ENCODE results near the gene PLEKHM3. TPM values are rescaled to one million over a fixed set of nuclear protein-coding genes. Genes with fewer than 3 reads are reported as not detected.
A peak's percentile ranks its signal among the peaks of the same experiment; 100 is the strongest.

PLEKHM3 gene
- total RNA-seq, 1 experiment from 2014 or later = 8.4 TPM

DNA sequence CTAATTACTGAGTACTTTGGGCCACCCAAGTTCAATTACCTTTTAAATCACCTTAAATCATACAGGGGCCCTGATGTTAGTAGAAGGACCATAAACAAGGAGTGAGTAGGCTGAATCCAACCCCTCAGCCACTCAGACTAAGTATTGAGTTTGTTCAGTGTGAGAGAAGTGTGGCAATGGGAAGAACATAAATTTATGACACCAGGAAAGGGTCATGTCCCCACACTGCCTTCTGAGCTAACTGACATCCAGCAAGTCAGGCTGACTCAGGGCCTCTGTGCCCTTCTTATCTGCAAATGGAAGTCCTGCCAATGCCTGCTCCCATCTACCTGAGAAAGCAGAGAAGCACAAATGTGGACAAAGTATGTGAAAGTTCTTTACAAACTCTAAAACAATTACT, 12.9 kb downstream of the PLEKHM3 start:
- Histone ChIP-seq H3K4me2 (peak overlapping the region; percentile 69), H3K79me2 (ENCODE audit: low read depth) (peaks cover 18% of the 10 kb centered on the region), H3K9me3 (ENCODE audit: insufficient read depth, low read depth) (no peaks in the 10 kb centered on the region), H3K9me2 (ENCODE audit: insufficient read depth) (no peaks in the 10 kb centered on the region), H3K36me3 (ENCODE audit: low read depth) (no peaks in the 10 kb centered on the region), H3K4me3 (no peak overlapping the region), H3K27me3 (ENCODE audit: insufficient read depth, low read depth) (no peaks in the 10 kb centered on the region), H3K27ac (peak overlapping the region; percentile 83), H3K4me1 (replicated peaks; ENCODE audit: insufficient read depth) (peaks cover 45% of the 10 kb centered on the region), H2AFZ (no peak overlapping the region), H4K20me1 (ENCODE audit: insufficient read depth) (no peaks in the 10 kb centered on the region), H3F3A (ENCODE audit: insufficient read depth, low read depth) (peaks cover 29% of the 10 kb centered on the region)
- DNase-seq = peak in 1 of 2 experiments; percentile 60
- ChIA-PET POLR2A (ENCODE audit: unreplicated experiment) (no interaction called here), CTCF (no interaction called here)
- intact Hi-C loops (cut with micrococcal nuclease; ENCODE audit: unreplicated experiment) = loop anchor here (5.0 kb wide), 1 partner anchor 245 kb away; the partner anchor contains the start of gene IDH1
- BruUV-seq (replicated peaks) = no TSS peak
- no peak for TF ChIP-seq EZH2 (IDR thresholded peaks at IDR 0.05; ENCODE audit: low read depth)
- TF ChIP-seq, protein P1, sequence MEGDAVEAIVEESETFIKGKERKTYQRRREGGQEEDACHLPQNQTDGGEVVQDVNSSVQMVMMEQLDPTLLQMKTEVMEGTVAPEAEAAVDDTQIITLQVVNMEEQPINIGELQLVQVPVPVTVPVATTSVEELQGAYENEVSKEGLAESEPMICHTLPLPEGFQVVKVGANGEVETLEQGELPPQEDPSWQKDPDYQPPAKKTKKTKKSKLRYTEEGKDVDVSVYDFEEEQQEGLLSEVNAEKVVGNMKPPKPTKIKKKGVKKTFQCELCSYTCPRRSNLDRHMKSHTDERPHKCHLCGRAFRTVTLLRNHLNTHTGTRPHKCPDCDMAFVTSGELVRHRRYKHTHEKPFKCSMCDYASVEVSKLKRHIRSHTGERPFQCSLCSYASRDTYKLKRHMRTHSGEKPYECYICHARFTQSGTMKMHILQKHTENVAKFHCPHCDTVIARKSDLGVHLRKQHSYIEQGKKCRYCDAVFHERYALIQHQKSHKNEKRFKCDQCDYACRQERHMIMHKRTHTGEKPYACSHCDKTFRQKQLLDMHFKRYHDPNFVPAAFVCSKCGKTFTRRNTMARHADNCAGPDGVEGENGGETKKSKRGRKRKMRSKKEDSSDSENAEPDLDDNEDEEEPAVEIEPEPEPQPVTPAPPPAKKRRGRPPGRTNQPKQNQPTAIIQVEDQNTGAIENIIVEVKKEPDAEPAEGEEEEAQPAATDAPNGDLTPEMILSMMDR (conservative IDR thresholded peaks at IDR 0.05) = no peak

DNA sequence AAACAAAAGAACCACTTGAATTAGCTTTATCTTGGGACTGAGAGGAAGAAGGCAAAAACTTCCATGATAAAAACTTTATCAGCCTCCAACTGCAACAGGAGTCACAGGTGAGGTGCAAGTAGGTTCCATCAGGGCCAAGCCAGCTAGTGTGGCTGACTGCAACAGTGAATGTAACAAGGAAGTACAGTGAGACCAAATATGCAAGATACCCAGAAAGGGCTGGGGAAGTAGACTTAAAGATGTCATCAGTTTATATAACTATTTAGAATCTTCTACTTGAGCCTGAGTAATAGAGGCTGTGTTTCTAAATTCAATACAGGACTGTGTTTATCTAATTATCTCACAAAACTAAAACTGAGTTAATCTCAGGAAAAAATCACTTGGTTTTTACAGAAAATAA, 14.8 kb downstream of the PLEKHM3 start:
- no peak overlapping the region for H3K4me3 ChIP-seq
- no peak overlapping the region for H3K27ac ChIP-seq
- H3K79me2 ChIP-seq (ENCODE audit: low read depth) = peaks cover 18% of the 10 kb centered on the region
- peaks cover 29% of the 10 kb centered on the region for H3F3A ChIP-seq (ENCODE audit: insufficient read depth, low read depth)
- no TSS peak for BruUV-seq (replicated peaks)
- intact Hi-C loops (cut with micrococcal nuclease; ENCODE audit: unreplicated experiment) = loop anchor here (5.0 kb wide), 1 partner anchor 247 kb away; the partner anchor contains the start of gene IDH1
- DNase-seq = no peak
- H3K4me1 ChIP-seq (replicated peaks; ENCODE audit: insufficient read depth) = peaks cover 37% of the 10 kb centered on the region
- no peaks in the 10 kb centered on the region for H3K9me2 ChIP-seq (ENCODE audit: insufficient read depth)
- no peaks in the 10 kb centered on the region for H3K36me3 ChIP-seq (ENCODE audit: low read depth)
- no peak overlapping the region for H3K4me2 ChIP-seq
- H4K20me1 ChIP-seq (ENCODE audit: insufficient read depth) = no peaks in the 10 kb centered on the region
- no peak overlapping the region for H2AFZ ChIP-seq
- H3K27me3 ChIP-seq (ENCODE audit: insufficient read depth, low read depth) = no peaks in the 10 kb centered on the region
- TF ChIP-seq EZH2 (IDR thresholded peaks at IDR 0.05; ENCODE audit: low read depth) = no peak
- TF ChIP-seq, protein P1 (conservative IDR thresholded peaks at IDR 0.05) = no peak
- ChIA-PET POLR2A (ENCODE audit: unreplicated experiment) (no interaction called here), CTCF (no interaction called here)
- no peaks in the 10 kb centered on the region for H3K9me3 ChIP-seq (ENCODE audit: insufficient read depth, low read depth)

DNA sequence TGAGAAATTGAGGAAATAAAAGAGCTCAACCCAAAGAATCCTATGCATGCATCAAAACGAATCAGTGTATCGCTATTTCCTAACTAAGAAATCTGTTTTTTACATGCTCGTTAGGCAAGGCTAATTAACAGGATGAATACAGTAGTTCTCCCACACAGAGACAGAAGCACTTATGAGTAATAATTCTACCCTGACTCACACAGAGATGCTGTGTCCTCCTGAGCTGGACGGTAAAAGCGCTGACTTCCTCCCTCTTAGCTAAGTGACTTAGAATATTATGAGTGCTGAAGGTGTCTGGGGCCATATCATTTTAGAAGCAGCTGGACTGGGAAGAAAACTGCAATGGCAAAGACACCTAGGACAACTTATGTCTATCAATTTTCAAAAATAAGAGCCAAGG, 18.5 kb downstream of the PLEKHM3 start:
- H3F3A ChIP-seq (ENCODE audit: insufficient read depth, low read depth) = no peaks in the 10 kb centered on the region
- H3K27me3 ChIP-seq (ENCODE audit: insufficient read depth, low read depth) = no peaks in the 10 kb centered on the region
- no peak for DNase-seq
- H3K9me3 ChIP-seq (ENCODE audit: insufficient read depth, low read depth) = no peaks in the 10 kb centered on the region
- ChIA-PET CTCF (no interaction called here), POLR2A (ENCODE audit: unreplicated experiment) (no interaction called here)
- no peak overlapping the region for H2AFZ ChIP-seq
- no peak for TF ChIP-seq EZH2 (IDR thresholded peaks at IDR 0.05; ENCODE audit: low read depth)
- TF ChIP-seq, protein P1 (conservative IDR thresholded peaks at IDR 0.05) = no peak
- H3K4me2 ChIP-seq = no peak overlapping the region
- no peak overlapping the region for H3K4me3 ChIP-seq
- 0 out of 2 replicates have a peak, but pooled peaks cover under 1% of the 10 kb centered on the region for H3K4me1 ChIP-seq (replicated peaks; ENCODE audit: insufficient read depth)
- H3K9me2 ChIP-seq (ENCODE audit: insufficient read depth) = no peaks in the 10 kb centered on the region
- intact Hi-C loops (cut with micrococcal nuclease; ENCODE audit: unreplicated experiment) = no loop called here
- no peaks in the 10 kb centered on the region for H3K36me3 ChIP-seq (ENCODE audit: low read depth)
- H3K27ac ChIP-seq = no peak overlapping the region
- no TSS peak for BruUV-seq (replicated peaks)
- H4K20me1 ChIP-seq (ENCODE audit: insufficient read depth) = no peaks in the 10 kb centered on the region
- H3K79me2 ChIP-seq (ENCODE audit: low read depth) = peaks cover 7% of the 10 kb centered on the region
